Erythroblast (primary cell): ENCODE data around the gene NLRP9.

ENCODE experiments used
- GATA1 ChIP-seq: IDR thresholded peaks from 2 replicates; pipeline ENCODE4 v1.6.1; 2011; ENCODE audit warnings: low read depth, mild to moderate bottlenecking, control low read depth, low read length, moderate library complexity
- POLR2A ChIP-seq: IDR thresholded peaks from 2 replicates; pipeline ENCODE4 v1.6.1; 2011; ENCODE audit warnings: mild to moderate bottlenecking, low read length

DNA sequence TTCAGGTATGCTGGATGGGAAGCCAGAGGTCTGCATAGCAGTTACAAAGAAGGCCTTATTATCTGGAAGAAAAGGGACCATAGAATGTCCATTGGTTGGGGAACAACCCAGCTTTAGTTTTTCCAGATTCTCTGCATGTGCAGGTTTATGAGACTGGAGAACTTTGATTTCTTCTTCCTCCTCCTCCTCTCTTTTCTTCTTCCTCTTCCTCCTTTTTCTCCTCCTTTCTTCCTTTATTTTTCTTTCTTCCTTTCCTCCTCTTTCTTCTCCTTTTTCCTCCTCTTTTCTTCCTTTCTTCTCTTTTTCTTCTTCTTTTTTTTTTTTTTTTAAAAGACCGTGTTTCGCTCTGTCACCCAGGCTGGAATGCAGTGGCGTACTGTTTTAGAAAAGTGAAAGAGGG is 32.2 kb downstream of the NLRP9 start:
- TF ChIP-seq POLR2A (no peak), GATA1 (no peak)
